ENCODE data around the gene JKAMP.

Gene JKAMP

DNA sequence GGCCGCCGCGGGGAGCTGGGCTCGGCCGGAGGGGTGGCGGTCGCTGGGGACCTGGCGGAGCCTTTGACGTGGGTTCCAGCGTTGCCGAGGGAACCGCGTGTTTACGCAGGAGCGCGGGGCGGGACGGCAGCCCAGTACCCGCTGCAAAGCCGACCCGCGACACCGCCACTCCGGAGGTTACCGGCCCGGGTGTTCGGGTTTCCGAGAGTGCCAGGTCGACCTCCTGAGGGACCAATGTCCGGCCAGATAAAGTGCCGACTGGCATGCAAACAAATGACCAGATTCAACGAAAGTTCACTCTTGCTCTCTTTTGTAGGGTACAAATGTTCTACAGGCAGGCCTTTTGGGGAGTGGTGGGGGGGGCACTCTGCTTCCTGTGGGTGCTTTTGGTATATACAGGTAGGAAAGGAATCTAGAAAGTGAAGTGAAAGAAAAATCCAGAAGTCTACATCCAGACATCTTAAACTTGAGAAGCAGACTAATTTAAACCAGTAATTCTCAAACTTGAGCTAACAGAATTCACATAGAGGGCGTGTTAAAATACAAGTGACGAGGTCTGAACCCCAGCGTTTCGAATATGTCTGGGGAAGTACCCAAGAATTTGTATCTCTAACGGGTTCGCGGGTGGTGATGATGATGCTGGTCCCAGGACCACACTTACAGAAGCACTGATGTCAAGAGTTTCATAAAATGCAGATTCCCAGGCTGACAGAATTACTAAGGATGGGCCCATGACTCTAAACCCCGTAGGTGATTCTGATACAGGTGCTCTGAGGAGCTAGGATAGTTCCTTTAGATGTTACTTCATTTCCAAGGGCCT, 18.8 kb upstream of the JKAMP start, which contains the start of gene GPR135:
TSS of gene GPR135 (minus strand) at position 65 of the 820 bp plus-strand sequence. CDS start 154 bp downstream, outside the sequence.
- no peak within 1 kb of the TSS for H3K27ac ChIP-seq (ENCODE audit: low read length, poor library complexity, severe bottlenecking)

DNA sequence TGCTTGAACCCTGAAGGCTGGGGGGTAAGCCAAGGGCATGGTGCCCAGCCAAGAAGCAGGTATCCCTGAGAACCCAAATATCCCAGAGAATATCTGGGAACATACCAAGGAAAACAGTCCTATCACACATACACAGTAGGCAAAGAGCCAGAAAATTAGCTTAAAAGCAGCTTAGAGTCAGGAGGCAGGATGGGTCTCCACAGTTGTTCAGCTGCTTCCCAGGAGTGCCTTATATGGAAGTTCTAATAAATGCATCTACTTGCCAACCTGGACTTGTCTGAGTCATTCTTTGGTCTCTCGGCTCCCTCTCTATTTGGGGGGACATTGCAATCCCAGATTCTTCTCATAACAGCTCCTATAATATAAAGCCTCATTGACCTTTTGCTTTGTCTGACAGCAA, 10.1 kb upstream of the JKAMP start:
- Histone ChIP-seq H3K23ac (ENCODE audit: low read length in 2 of 2) (no peak overlapping the region), H2BK15ac (ENCODE audit: low read depth, poor library complexity, severe bottlenecking) (no peak overlapping the region), H3K27ac (ENCODE audit: low read length, poor library complexity, severe bottlenecking) (peak overlapping the region; percentile 82), H2AK5ac (ENCODE audit: low read length, severe bottlenecking) (peak overlapping the region; percentile 54), H4K91ac (ENCODE audit: low read length) (no peak overlapping the region), H3K4me1 (ENCODE audit: control insufficient read depth, insufficient read depth, low read depth, low read length) (peaks cover 2% of the 10 kb centered on the region), H2AFZ (ENCODE audit: low read depth, low read length) (no peak overlapping the region), H3K27me3 (ENCODE audit: control insufficient read depth in 1 of 2, insufficient read depth in 1 of 2, low read length in 2 of 2) (no peaks in the 10 kb centered on the region), H3K4ac (ENCODE audit: low read depth in 1 of 2, low read length in 2 of 2) (no peak overlapping the region), H3K9me3 (ENCODE audit: control insufficient read depth, low read length) (no peaks in the 10 kb centered on the region), H3K14ac (ENCODE audit: low read length in 2 of 2) (no peak overlapping the region), H3K4me3 (ENCODE audit: insufficient read depth in 1 of 2, low read depth in 1 of 2, low read length in 2 of 2) (no peak overlapping the region), H3K9ac (ENCODE audit: low read length) (no peak overlapping the region), H3K79me1 (replicated peaks; ENCODE audit: low read length, poor library complexity, severe bottlenecking) (peaks cover 18% of the 10 kb centered on the region), H3K36me3 (ENCODE audit: control insufficient read depth in 1 of 2, insufficient read depth in 2 of 2, low read depth in 1 of 2, low read length in 2 of 2) (peaks cover 12 to 95% of the 10 kb centered on the region in 2 experiments), H3K18ac (ENCODE audit: low read depth in 1 of 2, low read length in 2 of 2) (no peak overlapping the region), H2BK5ac (ENCODE audit: low read depth, low read length, poor library complexity, severe bottlenecking) (peak overlapping the region; percentile 79), H2BK12ac (ENCODE audit: low read length in 2 of 2) (no peak overlapping the region), H4K8ac (ENCODE audit: low read length) (no peak overlapping the region), H3K4me2 (ENCODE audit: low read length, poor library complexity, severe bottlenecking) (no peak overlapping the region), H2BK120ac (ENCODE audit: low read depth, low read length) (no peak overlapping the region)
- WGBS: 29% methylated on average over 1 of the region's 1 CpG
- DNase-seq: no peak

More for the DNA sequence above, 18.8 kb upstream of the JKAMP start, which contains the start of gene GPR135:
- Histone ChIP-seq H4K8ac (ENCODE audit: low read length) (peak within 1 kb of the TSS; percentile 90), H2BK15ac (ENCODE audit: low read depth, poor library complexity, severe bottlenecking) (no peak within 1 kb of the TSS), H3K79me1 (replicated peaks; ENCODE audit: low read length, poor library complexity, severe bottlenecking) (peaks cover 16% of the 10 kb centered on the region), H3K9ac (ENCODE audit: low read length) (peak within 1 kb of the TSS; percentile 82), H3K23ac (ENCODE audit: low read length in 2 of 2) (peak within 1 kb of the TSS in 1 of 2 experiments; percentile 99), H2BK5ac (ENCODE audit: low read depth, low read length, poor library complexity, severe bottlenecking) (no peak within 1 kb of the TSS), H3K18ac (ENCODE audit: low read depth in 1 of 2, low read length in 2 of 2) (peak within 1 kb of the TSS; percentile 23 to 90), H3K4ac (ENCODE audit: low read depth in 1 of 2, low read length in 2 of 2) (peak within 1 kb of the TSS; percentile 7 to 80), H3K4me3 (ENCODE audit: insufficient read depth in 1 of 2, low read depth in 1 of 2, low read length in 2 of 2) (peak within 1 kb of the TSS; percentile 70 to 76), H2AK5ac (ENCODE audit: low read length, severe bottlenecking) (no peak within 1 kb of the TSS), H3K14ac (ENCODE audit: low read length in 2 of 2) (peak within 1 kb of the TSS in 1 of 2 experiments; percentile 80), H3K36me3 (ENCODE audit: control insufficient read depth in 1 of 2, insufficient read depth in 2 of 2, low read depth in 1 of 2, low read length in 2 of 2) (peaks cover 16 to 37% of the 10 kb centered on the region in 2 experiments), H2BK12ac (ENCODE audit: low read length in 2 of 2) (peak within 1 kb of the TSS in 1 of 2 experiments; percentile 39), H3K4me1 (ENCODE audit: control insufficient read depth, insufficient read depth, low read depth, low read length) (peaks cover 12% of the 10 kb centered on the region), H4K91ac (ENCODE audit: low read length) (peak within 1 kb of the TSS; percentile 83), H2AFZ (ENCODE audit: low read depth, low read length) (peak within 1 kb of the TSS; percentile 92), H3K27me3 (ENCODE audit: control insufficient read depth in 1 of 2, insufficient read depth in 1 of 2, low read length in 2 of 2) (no peaks in the 10 kb centered on the region), H3K9me3 (ENCODE audit: control insufficient read depth, low read length) (no peaks in the 10 kb centered on the region), H2BK120ac (ENCODE audit: low read depth, low read length) (no peak within 1 kb of the TSS), H3K4me2 (ENCODE audit: low read length, poor library complexity, severe bottlenecking) (peak within 1 kb of the TSS; percentile 99)
- no peak for DNase-seq
- 26% methylated on average over 38 of the region's 40 CpGs for WGBS

DNA sequence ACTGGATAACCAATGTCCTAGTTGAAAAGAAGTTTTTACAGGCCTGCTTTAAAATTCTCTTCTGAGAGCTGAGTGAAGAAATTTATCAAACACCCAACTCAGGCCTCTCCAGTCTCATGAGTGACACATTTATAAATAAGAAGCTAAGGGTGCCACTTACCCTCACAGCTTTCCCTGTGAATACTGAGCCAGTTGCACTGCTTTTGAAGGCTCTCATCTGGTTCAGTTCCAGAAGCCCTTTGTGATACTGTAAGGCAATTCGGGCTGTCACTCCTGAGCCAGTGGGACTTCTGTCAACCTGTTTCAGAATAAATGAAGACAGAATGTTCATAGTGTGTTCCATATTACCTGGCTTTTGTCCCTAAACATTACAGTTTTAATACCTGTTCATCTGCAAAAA, 8.6 kb upstream of the JKAMP start:
- Histone ChIP-seq H2BK5ac (ENCODE audit: low read depth, low read length, poor library complexity, severe bottlenecking) (no peak overlapping the region), H3K9me3 (ENCODE audit: control insufficient read depth, low read length) (no peaks in the 10 kb centered on the region), H2BK12ac (ENCODE audit: low read length in 2 of 2) (no peak overlapping the region), H3K27me3 (ENCODE audit: control insufficient read depth in 1 of 2, insufficient read depth in 1 of 2, low read length in 2 of 2) (no peaks in the 10 kb centered on the region), H3K23ac (ENCODE audit: low read length in 2 of 2) (no peak overlapping the region), H3K4me2 (ENCODE audit: low read length, poor library complexity, severe bottlenecking) (no peak overlapping the region), H3K79me1 (replicated peaks; ENCODE audit: low read length, poor library complexity, severe bottlenecking) (peaks cover 16% of the 10 kb centered on the region), H2AFZ (ENCODE audit: low read depth, low read length) (no peak overlapping the region), H3K4ac (ENCODE audit: low read depth in 1 of 2, low read length in 2 of 2) (no peak overlapping the region), H2AK5ac (ENCODE audit: low read length, severe bottlenecking) (no peak overlapping the region), H3K14ac (ENCODE audit: low read length in 2 of 2) (no peak overlapping the region), H4K8ac (ENCODE audit: low read length) (no peak overlapping the region), H2BK15ac (ENCODE audit: low read depth, poor library complexity, severe bottlenecking) (no peak overlapping the region), H3K9ac (ENCODE audit: low read length) (no peak overlapping the region), H3K36me3 (ENCODE audit: control insufficient read depth in 1 of 2, insufficient read depth in 2 of 2, low read depth in 1 of 2, low read length in 2 of 2) (peaks cover 9 to 90% of the 10 kb centered on the region in 2 experiments), H4K91ac (ENCODE audit: low read length) (no peak overlapping the region), H3K18ac (ENCODE audit: low read depth in 1 of 2, low read length in 2 of 2) (no peak overlapping the region), H3K4me3 (ENCODE audit: insufficient read depth in 1 of 2, low read depth in 1 of 2, low read length in 2 of 2) (no peak overlapping the region), H3K27ac (ENCODE audit: low read length, poor library complexity, severe bottlenecking) (peak overlapping the region; percentile 10), H3K4me1 (ENCODE audit: control insufficient read depth, insufficient read depth, low read depth, low read length) (peaks cover 4% of the 10 kb centered on the region), H2BK120ac (ENCODE audit: low read depth, low read length) (no peak overlapping the region)
- no peak for DNase-seq
- no CpG with 5 or more reads among the region's 1 CpG for WGBS

DNA sequence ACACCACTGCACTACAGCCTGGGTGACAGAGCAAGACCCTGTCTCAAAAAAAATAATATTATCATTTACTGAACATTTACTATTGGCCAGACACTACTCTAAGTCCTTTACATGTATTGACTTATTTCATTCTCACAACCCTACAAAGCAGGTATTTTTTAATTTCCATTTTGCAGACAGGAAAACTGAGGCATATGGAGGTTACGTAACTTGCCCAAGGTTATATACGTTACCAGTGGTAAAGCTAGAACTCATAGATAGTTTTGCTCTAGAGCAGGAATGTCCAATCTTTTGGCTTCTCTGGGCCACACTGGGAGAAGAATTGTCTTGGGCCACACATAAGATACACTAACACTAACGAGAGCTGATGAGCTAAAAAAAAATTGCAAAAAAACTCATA, 5.8 kb upstream of the JKAMP start:
- no peak overlapping the region for H3K27ac ChIP-seq (ENCODE audit: low read length, poor library complexity, severe bottlenecking)
- H3K4ac ChIP-seq (ENCODE audit: low read depth in 1 of 2, low read length in 2 of 2): no peak overlapping the region
- H2BK15ac ChIP-seq (ENCODE audit: low read depth, poor library complexity, severe bottlenecking): no peak overlapping the region
- 98% methylated on average over 2 of the region's 3 CpGs for WGBS
- no peak overlapping the region for H2BK120ac ChIP-seq (ENCODE audit: low read depth, low read length)
- no peaks in the 10 kb centered on the region for H3K27me3 ChIP-seq (ENCODE audit: control insufficient read depth in 1 of 2, insufficient read depth in 1 of 2, low read length in 2 of 2)
- H3K9ac ChIP-seq (ENCODE audit: low read length): no peak overlapping the region
- no peak overlapping the region for H3K4me2 ChIP-seq (ENCODE audit: low read length, poor library complexity, severe bottlenecking)
- H3K79me1 ChIP-seq (replicated peaks; ENCODE audit: low read length, poor library complexity, severe bottlenecking): peaks cover 14% of the 10 kb centered on the region
- no peak overlapping the region for H3K14ac ChIP-seq (ENCODE audit: low read length in 2 of 2)
- H3K4me1 ChIP-seq (ENCODE audit: control insufficient read depth, insufficient read depth, low read depth, low read length): peaks cover 6% of the 10 kb centered on the region
- H3K4me3 ChIP-seq (ENCODE audit: insufficient read depth in 1 of 2, low read depth in 1 of 2, low read length in 2 of 2): no peak overlapping the region
- no peak overlapping the region for H2BK5ac ChIP-seq (ENCODE audit: low read depth, low read length, poor library complexity, severe bottlenecking)
- H2BK12ac ChIP-seq (ENCODE audit: low read length in 2 of 2): no peak overlapping the region
- H3K36me3 ChIP-seq (ENCODE audit: control insufficient read depth in 1 of 2, insufficient read depth in 2 of 2, low read depth in 1 of 2, low read length in 2 of 2): peaks cover 9 to 67% of the 10 kb centered on the region in 2 experiments
- H3K23ac ChIP-seq (ENCODE audit: low read length in 2 of 2): no peak overlapping the region
- DNase-seq: no peak
- H2AK5ac ChIP-seq (ENCODE audit: low read length, severe bottlenecking): no peak overlapping the region
- H3K9me3 ChIP-seq (ENCODE audit: control insufficient read depth, low read length): no peaks in the 10 kb centered on the region
- no peak overlapping the region for H4K91ac ChIP-seq (ENCODE audit: low read length)
- no peak overlapping the region for H4K8ac ChIP-seq (ENCODE audit: low read length)
- H3K18ac ChIP-seq (ENCODE audit: low read depth in 1 of 2, low read length in 2 of 2): no peak overlapping the region
- no peak overlapping the region for H2AFZ ChIP-seq (ENCODE audit: low read depth, low read length)

Measured in mesenchymal stem cell (in vitro differentiated cells and primary cell).